ENCODE results near the gene PPP2R5C. TPM values are rescaled to one million over a fixed set of nuclear protein-coding genes. Genes with fewer than 3 reads are reported as not detected.
A peak's percentile ranks its signal among the peaks of the same experiment; 100 is the strongest.
"Not testable (repeated sequence)": the region's sequence is repeated elsewhere in the genome, so short reads cannot be mapped to it uniquely, and the experiment has no call there.

PPP2R5C gene
- total RNA-seq = 87.3 and 114 TPM in 2 replicates

DNA sequence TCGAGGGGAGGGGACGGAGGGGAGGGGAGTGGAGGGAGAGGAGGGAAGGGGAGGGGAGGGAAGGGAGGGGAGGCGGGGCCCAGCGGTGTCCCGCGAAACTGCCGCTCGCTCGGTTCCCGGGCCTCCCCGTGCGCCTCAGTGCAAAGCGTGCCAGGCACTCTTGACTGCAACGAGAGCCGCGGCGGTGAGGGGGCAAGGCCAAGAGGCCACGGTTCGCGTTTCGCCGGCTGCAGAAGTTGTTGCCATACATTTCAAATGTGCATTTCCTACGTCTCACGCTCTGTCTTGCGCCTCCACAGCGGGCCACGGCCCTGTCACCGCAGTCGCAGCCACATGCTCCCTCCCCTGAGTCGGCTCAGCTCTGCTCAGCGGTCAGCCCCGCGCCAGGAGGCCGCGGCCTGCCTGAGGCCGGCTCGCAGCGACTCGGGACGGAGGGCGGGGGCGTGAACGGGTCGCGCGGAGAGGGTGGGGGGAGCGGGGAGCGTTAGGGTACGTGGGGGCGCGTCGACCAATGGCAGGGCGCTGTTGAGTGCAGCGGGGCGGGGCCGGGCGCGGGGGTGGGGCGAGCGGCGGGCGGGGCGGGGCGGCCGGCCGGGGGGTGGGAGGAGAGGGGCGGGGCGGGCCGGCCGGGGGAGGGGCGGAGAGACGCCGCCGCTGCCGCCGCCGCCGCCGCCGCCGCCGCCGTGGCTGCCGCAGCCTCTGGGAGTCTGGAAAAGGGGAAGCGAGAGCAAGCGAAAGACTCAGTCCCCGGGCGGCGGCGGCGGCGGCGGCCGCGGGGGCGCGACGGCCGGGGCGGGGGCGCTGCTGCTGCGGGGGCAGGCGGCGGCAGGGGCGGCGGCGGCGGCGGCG, at the start of gene PPP2R5C:
TSS of gene PPP2R5C (plus strand) at position 678 of the 849 bp plus-strand sequence. CDS start 185 bp downstream, outside the sequence.
- DNase-seq (ENCODE audit: low read depth) = peak; percentile 91
- H3K4me3 ChIP-seq (ENCODE audit: low read depth, low read length) = peak within 1 kb of the TSS; percentile 88
- TF ChIP-seq, protein P1, sequence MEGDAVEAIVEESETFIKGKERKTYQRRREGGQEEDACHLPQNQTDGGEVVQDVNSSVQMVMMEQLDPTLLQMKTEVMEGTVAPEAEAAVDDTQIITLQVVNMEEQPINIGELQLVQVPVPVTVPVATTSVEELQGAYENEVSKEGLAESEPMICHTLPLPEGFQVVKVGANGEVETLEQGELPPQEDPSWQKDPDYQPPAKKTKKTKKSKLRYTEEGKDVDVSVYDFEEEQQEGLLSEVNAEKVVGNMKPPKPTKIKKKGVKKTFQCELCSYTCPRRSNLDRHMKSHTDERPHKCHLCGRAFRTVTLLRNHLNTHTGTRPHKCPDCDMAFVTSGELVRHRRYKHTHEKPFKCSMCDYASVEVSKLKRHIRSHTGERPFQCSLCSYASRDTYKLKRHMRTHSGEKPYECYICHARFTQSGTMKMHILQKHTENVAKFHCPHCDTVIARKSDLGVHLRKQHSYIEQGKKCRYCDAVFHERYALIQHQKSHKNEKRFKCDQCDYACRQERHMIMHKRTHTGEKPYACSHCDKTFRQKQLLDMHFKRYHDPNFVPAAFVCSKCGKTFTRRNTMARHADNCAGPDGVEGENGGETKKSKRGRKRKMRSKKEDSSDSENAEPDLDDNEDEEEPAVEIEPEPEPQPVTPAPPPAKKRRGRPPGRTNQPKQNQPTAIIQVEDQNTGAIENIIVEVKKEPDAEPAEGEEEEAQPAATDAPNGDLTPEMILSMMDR (IDR thresholded peaks at IDR 0.05; ENCODE audit: insufficient read depth, low read depth, low read length) = no peak

GRCh38 chr14:101711857-101712233, 49.7 kb upstream of the PPP2R5C start:
- not testable (repeated sequence) for H3K4me3 ChIP-seq (ENCODE audit: low read depth, low read length); DNase-seq (ENCODE audit: low read depth)

GRCh38 chr14:101712341-101712740, 49.2 kb upstream of the PPP2R5C start:
- not testable (repeated sequence) for H3K4me3 ChIP-seq (ENCODE audit: low read depth, low read length); DNase-seq (ENCODE audit: low read depth)

GRCh38 chr14:101713091-101713490, 48.4 kb upstream of the PPP2R5C start:
- not testable (repeated sequence) for H3K4me3 ChIP-seq (ENCODE audit: low read depth, low read length); DNase-seq (ENCODE audit: low read depth)

- TF ChIP-seq, protein P1 (IDR thresholded peaks at IDR 0.05; ENCODE audit: insufficient read depth, low read depth, low read length) = no peak
- no peak overlapping the region for H3K4me3 ChIP-seq (ENCODE audit: low read depth, low read length)
- DNase-seq (ENCODE audit: low read depth) = no peak
Observed at GRCh38 chr14:101713621-101714349, 47.7 kb upstream of the PPP2R5C start.

- TF ChIP-seq, protein P1 (IDR thresholded peaks at IDR 0.05; ENCODE audit: insufficient read depth, low read depth, low read length) = no peak
- no peak for DNase-seq (ENCODE audit: low read depth)
- no peak overlapping the region for H3K4me3 ChIP-seq (ENCODE audit: low read depth, low read length)
Observed at GRCh38 chr14:101714394-101714793, 47.1 kb upstream of the PPP2R5C start.

- DNase-seq (ENCODE audit: low read depth) = no peak
- H3K4me3 ChIP-seq (ENCODE audit: low read depth, low read length) = no peak overlapping the region
- TF ChIP-seq, protein P1 (IDR thresholded peaks at IDR 0.05; ENCODE audit: insufficient read depth, low read depth, low read length) = no peak
Observed at GRCh38 chr14:101715210-101716076, 46.1 kb upstream of the PPP2R5C start.
